Ishikawa (cell line): Measurements from ENCODE around the gene POC5.

ENCODE experiments used
- CEBPB ChIP-seq: IDR thresholded peaks from 2 replicates; pipeline ENCODE4 v1.6.1; 2012
- CREB1 ChIP-seq: IDR thresholded peaks from 2 replicates; pipeline ENCODE4 v1.6.1; 2012; ENCODE audit warnings: low read depth
- EGR1 ChIP-seq: IDR thresholded peaks from 2 replicates; pipeline ENCODE4 v1.6.1; 2012
- EP300 ChIP-seq: IDR thresholded peaks from 2 replicates; pipeline ENCODE4 v1.6.1; 2012; ENCODE audit warnings: borderline replicate concordance
- FOXM1 ChIP-seq: IDR thresholded peaks from 2 replicates; pipeline ENCODE4 v1.6.1; 2012; ENCODE audit warnings: low read depth, borderline replicate concordance
- MAX ChIP-seq: IDR thresholded peaks from 2 replicates; pipeline ENCODE4 v1.6.1; 2012
- NFIC ChIP-seq: IDR thresholded peaks from 2 replicates; pipeline ENCODE4 v1.6.1; 2012
- RAD21 ChIP-seq: IDR thresholded peaks from 2 replicates; pipeline ENCODE4 v1.6.1; 2012; ENCODE audit warnings: low read depth
- REST ChIP-seq: IDR thresholded peaks from 2 replicates; pipeline ENCODE4 v1.6.1; 2012; ENCODE audit warnings: low read depth, mild to moderate bottlenecking
- TAF1 ChIP-seq: IDR thresholded peaks from 2 replicates; pipeline ENCODE4 v1.6.1; 2012; ENCODE audit warnings: low read depth, mild to moderate bottlenecking
- TCF12 ChIP-seq: IDR thresholded peaks from 2 replicates; pipeline ENCODE4 v1.6.1; 2012; ENCODE audit warnings: low read depth
- TEAD4 ChIP-seq: IDR thresholded peaks from 2 replicates; pipeline ENCODE4 v1.6.1; 2012
- USF1 ChIP-seq: IDR thresholded peaks from 2 replicates; pipeline ENCODE4 v1.6.1; 2012
- YY1 ChIP-seq: IDR thresholded peaks from 2 replicates; pipeline ENCODE4 v1.6.1; 2012; ENCODE audit warnings: low read depth
- ZBTB7A ChIP-seq: IDR thresholded peaks from 2 replicates; pipeline ENCODE4 v1.6.1; 2012; ENCODE audit warnings: low read depth

Gene POC5

GRCh38 chr5:75694781-75695180 lies 22.5 kb downstream of the POC5 start:
- TF ChIP-seq RAD21 (no peak), TCF12 (no peak), TEAD4 (no peak), REST (no peak), FOXM1 (no peak), MAX (no peak), CEBPB (no peak), EGR1 (no peak), CREB1 (no peak), YY1 (no peak), EP300 (no peak), ZBTB7A (no peak), NFIC (no peak), TAF1 (no peak), USF1 (no peak)

GRCh38 chr5:75690669-75691068 lies 26.6 kb downstream of the POC5 start:
- TF ChIP-seq TCF12, result no peak
- TF ChIP-seq EGR1, result no peak
- no peak for TF ChIP-seq CREB1
- TF ChIP-seq RAD21, result no peak
- TF ChIP-seq REST, result no peak
- TF ChIP-seq FOXM1, result no peak
- no peak for TF ChIP-seq EP300
- TF ChIP-seq MAX, result no peak
- no peak for TF ChIP-seq TAF1
- TF ChIP-seq YY1, result no peak
- TF ChIP-seq ZBTB7A, result no peak
- TF ChIP-seq NFIC, result no peak

- TF ChIP-seq TEAD4 (no peak), EP300 (no peak), CEBPB (no peak), RAD21 (no peak), REST (no peak), USF1 (no peak), MAX (no peak), ZBTB7A (no peak), CREB1 (no peak), FOXM1 (no peak), EGR1 (no peak), YY1 (no peak), NFIC (no peak), TAF1 (no peak)
Measured at GRCh38 chr5:75686480-75686879, 30.8 kb downstream of the POC5 start.

GRCh38 chr5:75685141-75685540 lies 32.1 kb downstream of the POC5 start:
- TF ChIP-seq USF1 (no peak), MAX (no peak), CREB1 (no peak), TEAD4 (no peak), EP300 (no peak), ZBTB7A (no peak), RAD21 (no peak)
